GM12878 (cell line): ENCODE data around the gene APOM.

ENCODE experiments used
- CHD1 ChIP-seq: IDR thresholded peaks from 2 replicates; pipeline ENCODE4 v1.6.1; 2012; ENCODE audit warnings: low read depth, low read length, improper control_type of control experiment
- CTCF ChIP-seq, 3 experiments: IDR thresholded peaks in 2 of 3; conservative IDR thresholded peaks in 1 of 3; 2 replicates each; pipeline ENCODE4 v1.5.1; 2011; ENCODE audit warnings: low read depth in 3 of 3, low read length in 3 of 3, mild to moderate bottlenecking in 3 of 3, control low read depth in 2 of 3, moderate library complexity in 2 of 3, inconsistent platforms in 1 of 3, mixed read lengths in 1 of 3; ENCODE audit not compliant: control insufficient read depth in 2 of 3, insufficient read depth in 1 of 3; ENCODE audit errors: extremely low read depth in 1 of 3
- MEF2A ChIP-seq: IDR thresholded peaks from 2 replicates; pipeline ENCODE4 v1.6.1; 2011; ENCODE audit warnings: low read depth, mild to moderate bottlenecking, low read length, moderate library complexity; ENCODE audit not compliant: insufficient read depth
- TARDBP ChIP-seq: IDR thresholded peaks from 2 replicates; pipeline ENCODE4 v1.6.1; 2016; ENCODE audit warnings: borderline replicate concordance

- TF ChIP-seq CTCF (IDR thresholded peaks at IDR 0.05 in 2 of 3, conservative IDR thresholded peaks at IDR 0.05 in 1 of 3; ENCODE audit: control insufficient read depth in 2 of 3, extremely low read depth in 1 of 3, insufficient read depth in 1 of 3, low read depth in 3 of 3, low read length in 3 of 3) (peak in 1 of 3 experiments; percentile 32; a peak in 3 of 6 replicates), CHD1 (no peak), MEF2A (no peak), TARDBP (no peak)
Observed at GRCh38 chr6:31681135-31681671, 25.5 kb downstream of the APOM start.
